ENCODE data around the gene ENPP3.

GRCh38 chr6:131656667-131657066, 19.6 kb downstream of the ENPP3 start:
- TF ChIP-seq POLR2A (IDR thresholded peaks at IDR 0.05; ENCODE audit: low read depth, low read length) (no peak), TAF1 (IDR thresholded peaks at IDR 0.05; ENCODE audit: borderline replicate concordance, low read depth, low read length) (no peak)
